ENCODE data around the gene OR6J1.

- TF ChIP-seq CTCF (IDR thresholded peaks at IDR 0.05; ENCODE audit: extremely low read depth in 1 of 2, insufficient read depth in 1 of 2, low read depth in 1 of 2, low read length in 2 of 2) (no peak), POLR2A (IDR thresholded peaks at IDR 0.05; ENCODE audit: low read depth, low read length) (no peak), POLR2AphosphoS5 (IDR thresholded peaks at IDR 0.05; ENCODE audit: insufficient read depth, low read depth, low read length) (no peak)
Measured at GRCh38 chr14:22600027-22600426, 44.1 kb downstream of the OR6J1 start.
